ENCODE results near the gene PRM1. TPM values are rescaled to one million over a fixed set of nuclear protein-coding genes. Genes with fewer than 3 reads are reported as not detected.

Gene PRM1
- total and polyA plus RNA-seq, 2 of the 13 experiments (the other 11 are each of a cell fraction or from before 2014, with no cell fraction given), result not detected

GRCh38 chr16:11280616-11281522, at the start of gene PRM1 (continued):
- TF ChIP-seq TIGD3 (CRISPR knock-in tag; IDR thresholded peaks at IDR 0.05; ENCODE audit: borderline replicate concordance) (peak; percentile 41; the same call in 1 of the 2 replicates), ZSCAN31 (CRISPR knock-in tag; IDR thresholded peaks at IDR 0.05; ENCODE audit: low read depth) (no peak), STAT5B (CRISPR knock-in tag; IDR thresholded peaks at IDR 0.05) (no peak), HDAC1 (CRISPR knock-in tag; IDR thresholded peaks at IDR 0.05) (no peak), ZNF33B (CRISPR knock-in tag; IDR thresholded peaks at IDR 0.05) (no peak), MED13 (CRISPR knock-in tag; IDR thresholded peaks at IDR 0.05) (no peak), ELF4 (CRISPR knock-in tag; IDR thresholded peaks at IDR 0.05; ENCODE audit: borderline replicate concordance) (no peak), ZNF333 (CRISPR knock-in tag; IDR thresholded peaks at IDR 0.05; ENCODE audit: borderline replicate concordance) (peak; percentile 42; the same call in 1 of the 2 replicates), HOXA3 (CRISPR knock-in tag; IDR thresholded peaks at IDR 0.05) (no peak; the same call in 1 of the 2 replicates), NONO (IDR thresholded peaks at IDR 0.05) (no peak), NONO (CRISPR knock-in tag; conservative IDR thresholded peaks at IDR 0.05) (no peak), MYC (CRISPR knock-in tag; IDR thresholded peaks at IDR 0.05; ENCODE audit: borderline replicate concordance) (peak; percentile 0; the same call in 1 of the 2 replicates), ZC3H13 (CRISPR knock-in tag; IDR thresholded peaks at IDR 0.05) (no peak), NFRKB (IDR thresholded peaks at IDR 0.05) (no peak), HHEX (CRISPR knock-in tag; IDR thresholded peaks at IDR 0.05) (0 out of 2 replicates have a peak, but pooled peaks have one; percentile 7), ZNF350 (CRISPR knock-in tag; IDR thresholded peaks at IDR 0.05; ENCODE audit: borderline replicate concordance, low read depth) (peak; percentile 23; the same call in 1 of the 2 replicates), SMAD3 (CRISPR knock-in tag; IDR thresholded peaks at IDR 0.05) (no peak), SALL2 (CRISPR knock-in tag; IDR thresholded peaks at IDR 0.05) (peak; percentile 54; the same call in 1 of the 2 replicates), ZIK1 (CRISPR knock-in tag; IDR thresholded peaks at IDR 0.05; ENCODE audit: borderline replicate concordance, low read depth) (no peak), ZNF329 (CRISPR knock-in tag; IDR thresholded peaks at IDR 0.05; ENCODE audit: low read depth) (no peak), PRPF4 (IDR thresholded peaks at IDR 0.05; ENCODE audit: low read depth, low read length, poor library complexity, severe bottlenecking) (no peak), TMF1 (CRISPR knock-in tag; IDR thresholded peaks at IDR 0.05; ENCODE audit: low read depth) (no peak), FOXK1 (CRISPR knock-in tag; IDR thresholded peaks at IDR 0.05; ENCODE audit: borderline replicate concordance, low read depth) (no peak), SIN3B (IDR thresholded peaks at IDR 0.05; ENCODE audit: low read length) (no peak), MAX (IDR thresholded peaks at IDR 0.05) (no peak; the same call in 1 of the 2 replicates), TCF7 (IDR thresholded peaks at IDR 0.05; ENCODE audit: low read depth) (no peak), BHLHE40 (IDR thresholded peaks at IDR 0.05; ENCODE audit: low read length) (no peak), KAT2B (IDR thresholded peaks at IDR 0.05; ENCODE audit: borderline replicate concordance, low read depth, low read length) (no peak), SAFB2 (CRISPR knock-in tag; IDR thresholded peaks at IDR 0.05; ENCODE audit: borderline replicate concordance, low read depth) (no peak), HOXA9 (CRISPR knock-in tag; IDR thresholded peaks at IDR 0.05; ENCODE audit: borderline replicate concordance) (no peak), SYNCRIP (IDR thresholded peaks at IDR 0.05; ENCODE audit: insufficient read depth, low read depth, low read length) (no peak), NR3C1 (CRISPR knock-in tag; IDR thresholded peaks at IDR 0.05) (no peak), ZBTB38 (CRISPR knock-in tag; IDR thresholded peaks at IDR 0.05) (peak; percentile 42)
